Stimulated activated naive CD4-positive, alpha-beta T cell treated with Interleukin-2 at 50 U/mL for 16 hours (primary cell): ENCODE data around the gene ZNF91.
"Not testable (repeated sequence)": the region's sequence is repeated elsewhere in the genome, so short reads cannot be mapped to it uniquely, and the experiment has no call there.

ENCODE experiments used
- DNase-seq: peaks from one replicate; lab custom pipeline; 2025; lab: John Stamatoyannopoulos, UW

Gene ZNF91

GRCh38 chr19:23395041-23395721 is at the start of gene ZNF91:
TSS of gene ZNF91 (minus strand) at chr19:23395471. CDS start at chr19:23395354, 117 bp downstream.
- peak; percentile 92 for DNase-seq

GRCh38 chr19:23440791-23441190 is 45.5 kb upstream of the ZNF91 start:
- no peak for DNase-seq

DNA sequence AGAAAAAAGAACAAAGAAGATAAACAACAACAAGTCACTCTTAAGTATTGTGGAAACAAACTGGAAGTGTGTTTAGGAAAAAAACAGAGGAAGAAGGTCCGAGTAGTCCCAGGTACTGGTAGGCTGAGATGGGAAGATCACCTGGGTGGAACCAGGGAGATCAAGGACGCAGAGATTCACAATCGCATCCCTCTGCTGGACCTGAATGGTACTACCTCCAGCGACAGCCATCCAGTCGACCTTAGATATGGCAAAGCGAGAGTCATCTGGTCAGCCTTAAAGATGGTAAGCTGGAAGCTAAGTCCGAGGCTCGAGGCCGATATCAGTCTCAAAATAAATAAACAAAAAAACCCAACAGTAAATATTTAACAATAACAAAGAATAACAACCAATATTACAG is 44.9 kb upstream of the ZNF91 start:
- no peak for DNase-seq

DNA sequence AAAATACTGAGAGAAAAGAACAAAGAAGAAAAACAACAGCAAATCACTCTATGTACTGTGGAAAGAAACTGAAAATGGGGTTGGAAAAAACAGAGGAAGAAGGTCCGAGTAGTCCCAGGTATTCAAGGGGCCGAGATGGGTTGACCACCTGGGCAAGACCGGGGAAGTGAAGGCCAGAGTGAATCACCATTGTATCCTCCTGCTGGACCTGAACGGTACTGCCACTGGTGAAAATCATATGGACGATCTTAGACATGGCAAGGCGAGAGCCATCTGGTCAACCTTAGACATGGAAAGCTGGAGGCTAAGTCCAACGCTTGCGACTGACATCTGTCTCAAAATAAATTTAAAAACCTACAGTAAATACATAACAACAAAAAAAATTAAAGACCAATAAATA is 44.4 kb upstream of the ZNF91 start:
- no peak for DNase-seq

- no peak for DNase-seq
Measured at GRCh38 chr19:23437901-23438300, 42.6 kb upstream of the ZNF91 start.

DNA sequence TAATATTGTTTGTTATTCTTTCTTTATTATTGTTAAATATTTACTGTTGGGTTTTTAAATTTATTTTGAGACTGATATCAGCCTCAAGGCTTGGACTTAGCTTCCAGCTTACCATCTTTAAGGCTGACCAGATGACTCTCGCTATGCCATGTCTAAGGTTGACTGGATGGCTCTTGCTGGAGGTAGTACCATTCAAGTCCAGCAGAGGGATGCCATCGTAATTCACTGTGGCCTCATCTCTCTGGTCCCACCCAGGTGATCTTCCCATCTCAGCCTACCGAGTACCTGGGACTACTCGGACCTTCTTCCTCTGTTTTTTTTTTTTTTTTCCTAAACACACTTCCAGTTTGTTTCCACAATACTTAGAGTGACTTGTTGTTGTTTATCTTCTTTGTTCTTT is 41.7 kb upstream of the ZNF91 start:
- no peak for DNase-seq

GRCh38 chr19:23436318-23436717 is 41.0 kb upstream of the ZNF91 start:
- no peak for DNase-seq

- no peak for DNase-seq
Measured at GRCh38 chr19:23420824-23421223, 25.6 kb upstream of the ZNF91 start.

DNA sequence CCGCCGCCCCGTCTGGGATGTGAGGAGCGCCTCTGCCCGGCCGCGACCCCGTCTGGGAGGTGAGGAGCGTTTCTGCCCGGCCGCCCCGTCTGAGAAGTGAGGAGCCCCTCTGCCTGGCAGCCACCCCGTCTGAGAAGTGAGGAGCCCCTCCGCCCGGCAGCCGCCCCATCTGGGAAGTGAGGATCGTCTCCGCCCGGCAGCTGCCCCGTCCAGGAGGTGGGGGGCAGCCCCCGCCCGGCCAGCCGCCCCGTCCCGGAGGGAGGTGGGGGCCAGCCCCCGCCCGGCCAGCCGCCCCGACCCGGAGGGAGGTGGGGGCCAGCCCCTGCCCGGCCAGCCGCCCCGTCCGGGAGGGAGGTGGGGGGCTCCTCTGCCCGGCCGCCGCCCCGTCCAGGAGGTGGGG is 24.0 kb upstream of the ZNF91 start:
- DNase-seq = not testable (repeated sequence)

- DNase-seq = peak; percentile 1
Measured at GRCh38 chr19:23415561-23416191, 20.4 kb upstream of the ZNF91 start.

DNA sequence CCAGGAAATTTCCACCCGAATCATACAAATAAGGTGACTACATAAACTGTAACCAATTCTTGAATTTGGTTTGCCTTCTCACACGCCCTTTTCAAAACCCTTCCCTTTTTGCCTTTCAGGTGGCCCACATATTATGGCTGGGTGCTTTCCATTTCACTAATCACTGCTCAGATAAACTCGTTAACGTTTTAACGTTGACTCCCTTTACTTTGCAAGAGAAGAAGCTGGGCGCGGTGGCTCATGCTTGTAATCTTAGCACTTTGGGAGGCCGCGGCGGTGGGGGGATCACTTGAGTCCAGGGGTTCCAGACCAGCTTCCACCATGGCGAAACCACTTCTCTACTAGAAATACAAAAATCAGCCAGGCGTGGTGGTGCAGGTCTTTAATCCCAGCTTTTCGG is 19.8 kb upstream of the ZNF91 start:
- no peak for DNase-seq

DNA sequence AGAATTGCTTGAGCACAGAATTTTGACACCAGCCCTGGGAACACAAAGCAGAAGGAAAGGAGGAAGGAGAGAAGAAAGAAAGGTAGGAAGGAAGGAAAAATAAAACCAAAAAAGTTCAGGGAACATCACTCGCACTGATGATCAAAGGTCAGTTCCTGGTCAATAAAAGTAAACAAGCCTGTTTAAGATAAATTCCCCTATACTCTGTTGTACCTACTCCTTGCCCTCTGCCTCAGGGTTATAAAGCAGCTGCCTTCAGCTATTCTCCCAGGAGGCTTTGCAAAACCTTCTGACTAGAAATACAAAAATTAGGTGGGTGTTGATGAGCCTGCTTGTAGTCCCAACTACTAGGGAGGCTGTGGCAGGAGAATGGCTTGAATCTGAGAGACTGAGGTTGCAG is 14.9 kb upstream of the ZNF91 start:
- DNase-seq = no peak

- DNase-seq = no peak
Measured at GRCh38 chr19:23409392-23410048, 14.2 kb upstream of the ZNF91 start.

- DNase-seq = no peak
Measured at GRCh38 chr19:23407616-23408133, 12.4 kb upstream of the ZNF91 start.

DNA sequence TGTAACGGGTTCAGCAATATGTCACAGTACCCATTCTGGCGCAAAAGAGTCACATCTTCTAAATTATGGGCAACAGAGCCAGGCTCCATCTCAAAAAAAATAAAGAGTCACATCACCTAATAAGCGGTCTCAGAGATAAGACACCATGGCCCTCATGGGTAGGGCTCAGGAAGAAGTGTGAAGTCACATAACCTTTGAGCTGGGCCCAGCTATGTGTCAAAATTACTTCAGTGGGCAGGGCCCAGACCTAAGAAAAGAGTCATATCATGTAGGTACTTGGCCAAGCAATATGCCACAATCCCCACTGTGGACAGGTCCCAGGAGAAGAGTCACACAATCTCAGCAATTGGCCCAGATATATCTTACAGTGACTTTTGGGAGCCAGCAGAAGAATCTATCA is 11.4 kb upstream of the ZNF91 start:
- no peak for DNase-seq

GRCh38 chr19:23406091-23406490 is 10.8 kb upstream of the ZNF91 start:
- DNase-seq = no peak

DNA sequence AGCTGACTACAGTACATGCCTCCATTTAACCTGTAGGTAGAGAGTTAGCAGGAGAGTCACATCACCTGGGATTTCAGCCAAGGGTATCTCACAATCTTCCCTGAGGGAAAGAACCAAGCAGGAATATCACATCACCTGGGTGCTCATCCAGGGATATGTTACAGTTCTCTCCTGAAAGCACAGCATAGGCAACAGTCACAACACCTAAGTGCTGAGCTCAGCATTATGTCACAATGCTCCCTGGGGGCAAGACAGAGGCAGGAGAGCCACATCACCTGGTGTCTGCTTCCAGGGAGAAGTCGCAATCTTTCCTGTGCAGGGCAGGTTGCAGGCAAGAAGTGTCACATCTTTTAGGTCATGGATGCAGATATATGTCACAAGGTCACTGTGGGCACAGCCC is 9.4 kb upstream of the ZNF91 start:
- no peak for DNase-seq

DNA sequence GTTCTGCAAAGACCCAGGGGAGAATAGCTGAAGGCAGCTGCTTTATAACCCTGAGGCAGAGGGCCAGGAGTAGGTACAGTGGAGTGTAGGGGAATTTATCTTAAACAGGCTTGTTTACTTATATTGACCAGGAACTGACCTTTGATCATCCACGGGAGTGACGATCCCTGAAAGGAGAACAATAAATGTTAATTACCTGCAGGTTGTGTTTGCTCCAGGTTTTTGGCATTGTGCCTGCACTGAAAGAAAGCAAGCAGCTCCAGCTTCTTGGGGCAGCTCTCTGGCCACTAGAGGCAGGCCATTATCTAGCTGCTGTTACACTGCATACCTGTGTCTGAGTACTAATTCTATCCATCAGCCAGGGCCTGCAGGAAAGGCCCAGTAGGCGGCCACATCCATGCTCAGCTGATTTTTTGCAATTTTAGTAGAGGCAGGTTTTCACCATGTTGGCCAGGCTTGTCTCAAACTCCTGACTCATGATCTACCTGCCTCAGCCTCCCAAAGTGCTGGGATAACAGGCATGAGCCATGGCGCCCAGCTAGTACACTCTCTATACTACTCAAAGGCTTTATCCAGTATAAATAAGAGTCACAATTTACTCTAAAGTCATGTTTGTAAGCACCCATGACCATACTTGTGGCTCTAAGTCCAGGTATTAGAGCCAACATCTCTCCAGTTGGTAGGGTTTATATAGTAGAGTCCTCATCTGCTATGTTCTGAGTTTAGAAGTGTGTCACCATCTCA is 8.5 kb upstream of the ZNF91 start:
- no peak for DNase-seq

DNA sequence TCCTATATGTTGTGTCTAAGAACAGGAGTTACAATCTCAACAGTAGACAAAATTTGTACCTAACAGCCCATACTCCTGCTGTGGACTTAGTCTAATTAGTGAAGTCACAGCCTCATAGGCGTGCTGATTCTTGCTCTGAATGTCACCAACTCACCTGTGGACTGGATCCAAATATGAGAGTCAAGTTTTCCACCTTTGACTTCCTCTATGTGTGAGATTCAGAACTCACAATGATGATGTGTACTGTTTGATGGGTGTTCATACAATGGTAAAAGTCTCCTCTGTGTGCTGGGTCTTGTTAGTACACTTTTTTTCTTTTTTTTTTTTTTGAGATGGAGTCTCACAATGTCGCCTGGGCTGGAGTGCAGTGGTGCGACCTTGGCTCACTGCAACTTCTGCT is 7.8 kb upstream of the ZNF91 start:
- no peak for DNase-seq

DNA sequence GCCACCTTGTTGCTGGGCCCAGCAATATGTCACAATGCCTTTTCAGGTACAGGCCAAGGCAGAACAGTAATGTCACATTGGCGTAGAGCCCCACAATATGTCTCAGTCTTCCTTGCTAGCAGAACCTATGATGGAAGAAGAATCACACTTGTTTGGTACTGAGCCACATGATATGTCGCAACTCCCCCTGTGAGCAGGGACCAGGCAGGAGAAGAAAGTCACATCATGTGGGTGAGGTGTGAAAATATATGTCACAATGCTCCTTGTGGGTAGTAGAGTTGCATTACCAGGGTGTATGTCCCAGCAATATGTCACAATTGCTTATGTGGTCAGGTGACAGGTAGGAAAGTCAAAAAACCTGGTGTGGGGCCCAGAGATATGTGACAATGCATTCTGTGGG is 7.1 kb upstream of the ZNF91 start:
- DNase-seq = no peak

DNA sequence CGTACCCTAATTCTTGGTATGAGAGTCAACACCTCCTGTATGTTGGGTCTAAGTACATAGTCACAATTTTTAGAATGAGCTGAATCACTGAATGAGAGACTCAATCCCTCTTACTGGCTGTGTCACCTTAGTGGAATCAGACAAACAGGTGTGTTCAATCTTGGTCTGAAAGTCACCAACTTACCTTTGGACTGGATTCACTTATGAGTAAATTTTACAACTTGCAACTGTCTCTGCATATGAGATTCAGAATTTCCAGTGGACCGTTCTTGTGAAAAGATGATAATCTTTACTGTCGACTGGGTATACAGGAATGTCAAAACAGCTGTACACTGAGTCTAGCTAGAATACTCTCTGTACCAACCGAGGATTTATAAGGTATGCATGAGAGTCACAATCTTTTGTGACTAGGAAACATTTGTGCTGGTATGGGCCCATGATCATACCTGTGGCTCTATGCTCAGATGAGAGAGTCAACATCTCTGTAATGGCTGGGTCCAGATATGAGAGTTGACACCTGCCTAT is 5.9 kb upstream of the ZNF91 start:
- no peak for DNase-seq

GRCh38 chr19:23399443-23399842 is 4.2 kb upstream of the ZNF91 start:
- no peak for DNase-seq
